ENCODE measurements around the gene OR5AR1.

OR5AR1 gene

GRCh38 chr11:56700914-56701485 lies 37.5 kb downstream of the OR5AR1 start:
- H3K4me3 ChIP-seq (ENCODE audit: low read depth, low read length): no peak overlapping the region
- TF ChIP-seq CTCF (conservative IDR thresholded peaks at IDR 0.05; ENCODE audit: low read depth, low read length): no peak
- no peak for DNase-seq (ENCODE audit: low read depth)

GRCh38 chr11:56705784-56706396 lies 42.4 kb downstream of the OR5AR1 start:
- H3K4me3 ChIP-seq (ENCODE audit: low read depth, low read length): no peak overlapping the region
- no peak for TF ChIP-seq CTCF (conservative IDR thresholded peaks at IDR 0.05; ENCODE audit: low read depth, low read length)
- no peak for DNase-seq (ENCODE audit: low read depth)

GRCh38 chr11:56706486-56706885 lies 43.0 kb downstream of the OR5AR1 start:
- no peak overlapping the region for H3K4me3 ChIP-seq (ENCODE audit: low read depth, low read length)
- TF ChIP-seq CTCF (conservative IDR thresholded peaks at IDR 0.05; ENCODE audit: low read depth, low read length): no peak
- no peak for DNase-seq (ENCODE audit: low read depth)

GRCh38 chr11:56714206-56714605 lies 50.7 kb downstream of the OR5AR1 start:
- no peak overlapping the region for H3K4me3 ChIP-seq (ENCODE audit: low read depth, low read length)
- TF ChIP-seq CTCF (conservative IDR thresholded peaks at IDR 0.05; ENCODE audit: low read depth, low read length): no peak
- DNase-seq (ENCODE audit: low read depth): no peak

Data from choroid plexus epithelial cell (primary cell).